ENCODE measurements around the gene RERG.

DNA sequence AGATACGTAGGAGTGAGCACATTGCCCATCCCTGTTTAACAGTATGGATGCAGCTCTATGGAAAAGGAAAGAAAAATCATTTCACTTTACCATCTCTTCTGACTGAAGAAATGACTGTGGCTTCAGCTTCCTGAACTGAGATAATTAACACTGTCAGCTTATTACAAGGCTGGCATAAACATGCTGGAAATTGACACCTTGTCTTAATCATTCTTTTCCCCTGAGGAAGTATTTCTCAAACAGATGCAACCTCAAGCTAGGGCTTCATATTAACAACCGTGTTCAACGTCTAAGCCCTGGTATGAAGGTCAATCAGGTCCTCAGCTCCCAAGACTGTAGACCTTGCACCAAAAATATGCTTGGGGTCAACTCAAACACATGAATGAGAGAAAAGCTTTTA lies 25.0 kb downstream of the RERG start:
- TF ChIP-seq, protein P1, sequence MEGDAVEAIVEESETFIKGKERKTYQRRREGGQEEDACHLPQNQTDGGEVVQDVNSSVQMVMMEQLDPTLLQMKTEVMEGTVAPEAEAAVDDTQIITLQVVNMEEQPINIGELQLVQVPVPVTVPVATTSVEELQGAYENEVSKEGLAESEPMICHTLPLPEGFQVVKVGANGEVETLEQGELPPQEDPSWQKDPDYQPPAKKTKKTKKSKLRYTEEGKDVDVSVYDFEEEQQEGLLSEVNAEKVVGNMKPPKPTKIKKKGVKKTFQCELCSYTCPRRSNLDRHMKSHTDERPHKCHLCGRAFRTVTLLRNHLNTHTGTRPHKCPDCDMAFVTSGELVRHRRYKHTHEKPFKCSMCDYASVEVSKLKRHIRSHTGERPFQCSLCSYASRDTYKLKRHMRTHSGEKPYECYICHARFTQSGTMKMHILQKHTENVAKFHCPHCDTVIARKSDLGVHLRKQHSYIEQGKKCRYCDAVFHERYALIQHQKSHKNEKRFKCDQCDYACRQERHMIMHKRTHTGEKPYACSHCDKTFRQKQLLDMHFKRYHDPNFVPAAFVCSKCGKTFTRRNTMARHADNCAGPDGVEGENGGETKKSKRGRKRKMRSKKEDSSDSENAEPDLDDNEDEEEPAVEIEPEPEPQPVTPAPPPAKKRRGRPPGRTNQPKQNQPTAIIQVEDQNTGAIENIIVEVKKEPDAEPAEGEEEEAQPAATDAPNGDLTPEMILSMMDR (conservative IDR thresholded peaks at IDR 0.05; ENCODE audit: low read depth, low read length): no peak
- TF ChIP-seq MAFK (IDR thresholded peaks at IDR 0.05; ENCODE audit: low read depth, low read length) (no peak), SMC3 (IDR thresholded peaks at IDR 0.05; ENCODE audit: low read depth, low read length) (no peak), CHD1 (IDR thresholded peaks at IDR 0.05; ENCODE audit: low read depth, low read length) (no peak), MXI1 (IDR thresholded peaks at IDR 0.05; ENCODE audit: borderline replicate concordance, low read depth, low read length) (no peak), RAD21 (IDR thresholded peaks at IDR 0.05; ENCODE audit: low read length) (no peak), BHLHE40 (IDR thresholded peaks at IDR 0.05; ENCODE audit: low read depth, low read length) (no peak), POLR2A (IDR thresholded peaks at IDR 0.05; ENCODE audit: low read depth, low read length) (no peak), CEBPB (IDR thresholded peaks at IDR 0.05; ENCODE audit: low read depth, low read length) (no peak), MAZ (IDR thresholded peaks at IDR 0.05; ENCODE audit: borderline replicate concordance, low read depth, low read length) (no peak), RFX5 (IDR thresholded peaks at IDR 0.05; ENCODE audit: low read depth, low read length) (no peak)
- TF ChIP-seq, protein P2, sequence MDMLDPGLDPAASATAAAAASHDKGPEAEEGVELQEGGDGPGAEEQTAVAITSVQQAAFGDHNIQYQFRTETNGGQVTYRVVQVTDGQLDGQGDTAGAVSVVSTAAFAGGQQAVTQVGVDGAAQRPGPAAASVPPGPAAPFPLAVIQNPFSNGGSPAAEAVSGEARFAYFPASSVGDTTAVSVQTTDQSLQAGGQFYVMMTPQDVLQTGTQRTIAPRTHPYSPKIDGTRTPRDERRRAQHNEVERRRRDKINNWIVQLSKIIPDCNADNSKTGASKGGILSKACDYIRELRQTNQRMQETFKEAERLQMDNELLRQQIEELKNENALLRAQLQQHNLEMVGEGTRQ (IDR thresholded peaks at IDR 0.05; ENCODE audit: low read depth, low read length): no peak

Data from IMR-90 (cell line).